Left colon (tissue), 2 donors: ENCODE measurements around the gene BDNF. TPM values are rescaled to one million over a fixed set of nuclear protein-coding genes. Genes with fewer than 3 reads are reported as not detected.

Experiments used
- ATAC-seq: fragments of 200-7000 bp; cut with Tn5 transposase; one replicate; pipeline ENCODE4 v1.9.1; 2020; ENCODE audit warnings: mild to moderate bottlenecking, moderate library complexity
- DNase-seq, 2 donors: peaks; one replicate each; pipeline ENCODE4 v3.0.0-alpha.2; 2020
- intact Hi-C, 2 donors: fragments of 100-400 bp; cut with DNase I in 1 of 2; cut with micrococcal nuclease in 1 of 2; formaldehyde crosslinking; loops; one replicate each; pipeline versions ENCODE4 v1.11.2 to v1.14.0; 2022; cut with DNase I, micrococcal nuclease
- total RNA-seq, 2 donors: library from RNA; stranded (reverse); fragmentation: NEBNext Ultra II Directional; extraction: Animal tissue kit (Norgen Biotek cat#: 25700); gene quantifications; one replicate each; pipeline ENCODE4 v1.2.1, GENCODE V29; 2021
- donor health status: DM: no; HTN: no; CAD: no.
- donor health status: DM: yes; HTN: yes; CAD: no.

BDNF gene
- total RNA-seq, 2 donors from 2014 or later, result 0.11 to 0.15 TPM

DNA sequence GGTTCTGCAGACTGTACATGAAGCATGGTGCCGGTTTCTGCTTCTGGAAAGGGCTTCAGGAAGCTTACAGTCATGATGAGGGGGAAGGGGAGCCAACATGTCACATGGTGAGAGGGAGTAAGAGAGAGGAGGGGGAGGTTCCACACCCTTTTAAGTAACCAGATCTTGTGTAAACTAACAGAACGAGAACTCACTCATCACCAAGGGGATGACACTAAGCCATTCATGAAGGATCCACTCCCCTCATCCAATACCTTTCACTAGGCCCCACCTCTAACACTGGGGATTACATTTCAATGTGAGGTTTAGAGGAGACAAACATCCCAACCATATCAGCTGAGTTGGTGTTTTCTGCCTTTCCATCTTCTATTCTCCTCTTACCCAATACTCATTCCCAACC, 83.5 kb downstream of the BDNF start:
- ATAC-seq (no peak), DNase-seq (no peak)
- intact Hi-C loops, result no loop called here

DNA sequence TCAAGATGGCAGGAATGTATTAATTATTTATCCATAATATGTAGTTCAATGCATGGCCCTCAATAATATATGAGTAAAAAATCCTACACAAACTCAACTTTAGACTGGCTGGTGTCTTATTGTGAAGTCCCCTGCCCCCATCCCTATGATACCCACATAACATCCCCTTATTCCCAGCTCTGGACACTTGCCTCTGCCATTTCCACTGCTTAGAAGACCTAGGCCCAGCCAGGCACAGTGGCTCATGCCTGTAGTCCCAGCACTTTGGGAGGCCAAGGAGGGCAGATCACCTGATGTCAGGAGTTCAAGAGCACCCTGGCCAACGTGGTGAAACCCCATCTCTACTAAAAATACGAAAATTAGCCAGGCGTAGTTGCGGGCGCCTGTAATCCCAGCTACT, 84.4 kb downstream of the BDNF start:
- DNase-seq, result no peak
- intact Hi-C loops, result no loop called here
- ATAC-seq, result no peak

DNA sequence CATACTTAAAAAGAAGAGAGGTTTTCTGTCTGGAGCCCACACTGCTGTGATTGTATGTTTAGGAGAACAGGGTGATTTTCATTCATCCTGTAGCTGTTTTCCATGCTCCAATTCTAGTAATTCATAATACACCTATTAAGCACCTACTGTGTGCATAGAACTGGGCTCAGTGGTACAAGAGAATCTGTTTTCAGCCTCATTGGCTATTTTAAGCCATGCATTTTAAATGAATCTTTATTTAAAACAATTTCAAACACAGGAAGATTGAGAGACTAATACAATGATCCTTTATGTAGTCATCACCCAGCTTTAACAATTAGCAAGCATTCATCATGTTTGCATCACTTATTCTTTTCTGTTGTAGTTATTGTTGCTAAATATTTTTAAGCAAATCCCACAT, 86.2 kb downstream of the BDNF start:
- no peak for DNase-seq
- no peak for ATAC-seq
- intact Hi-C loops, result no loop called here

DNA sequence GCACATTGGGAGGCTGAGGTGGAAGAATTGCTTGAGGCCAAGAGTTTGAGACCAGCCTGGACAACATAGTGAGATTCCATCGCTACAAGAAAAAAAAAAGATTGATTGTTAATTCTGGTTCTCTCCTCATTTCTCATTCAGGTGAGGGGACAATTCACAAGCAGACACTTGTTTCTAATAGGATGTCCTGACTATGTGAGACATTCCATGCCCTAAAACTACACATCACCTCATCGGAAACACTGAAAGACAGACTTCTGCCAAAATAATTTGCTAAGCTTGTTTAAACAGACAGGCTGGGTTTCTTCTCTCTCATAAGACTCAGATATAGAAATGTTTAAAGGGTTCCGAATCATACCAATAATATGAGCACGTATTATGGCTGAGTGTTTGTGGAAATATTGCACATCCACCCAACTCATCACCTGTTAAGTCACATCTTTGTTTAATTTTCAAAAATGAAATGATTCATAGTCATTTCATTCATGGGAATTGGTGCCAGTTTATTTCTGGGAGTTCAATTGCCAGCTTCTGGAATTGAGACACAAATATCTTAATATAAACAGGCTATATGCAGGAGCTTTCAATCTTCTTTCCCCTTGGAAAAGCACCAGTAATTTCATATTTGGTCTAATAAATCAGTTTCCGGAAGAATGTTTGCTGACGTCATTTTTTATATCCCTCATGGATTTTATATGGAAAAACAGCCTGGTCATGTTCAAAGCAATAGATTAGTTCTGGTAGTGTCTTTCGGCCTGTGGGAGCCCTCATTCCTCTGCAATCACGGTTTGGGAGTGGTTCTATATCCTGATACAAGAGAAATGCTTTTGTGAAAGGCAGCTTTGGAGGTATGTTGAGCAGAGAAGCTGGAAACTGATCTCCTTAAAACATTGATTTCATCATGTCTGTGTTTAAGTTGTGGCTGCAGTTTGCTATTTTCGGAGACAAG, 87.0 kb downstream of the BDNF start:
- ATAC-seq (no peak), DNase-seq (no peak)
- intact Hi-C loops, result no loop called here

DNA sequence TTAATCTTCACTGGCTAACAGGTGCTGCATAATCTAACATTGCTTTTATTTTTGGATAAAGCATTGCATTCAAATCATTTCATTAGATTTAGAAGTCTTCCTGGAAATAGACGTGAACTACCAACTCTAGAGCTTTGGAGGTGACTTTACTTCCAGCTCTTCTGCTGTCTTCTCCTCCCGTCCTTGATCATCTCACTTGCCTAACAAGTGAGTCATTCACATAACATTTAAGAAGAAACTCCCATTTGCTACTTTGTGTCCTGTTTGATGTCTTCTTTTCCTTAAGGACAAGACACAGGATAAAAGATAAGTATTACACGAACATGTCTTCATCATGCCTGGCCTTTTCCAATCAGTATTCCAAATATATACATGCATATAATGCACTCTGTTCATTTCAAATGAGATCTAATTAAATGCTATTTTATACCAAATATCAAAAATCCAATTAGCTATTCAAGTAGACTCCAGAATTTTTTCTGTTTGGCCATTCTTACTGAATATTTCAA, 88.3 kb downstream of the BDNF start:
- DNase-seq, result no peak
- intact Hi-C loops, result no loop called here
- ATAC-seq, result no peak

DNA sequence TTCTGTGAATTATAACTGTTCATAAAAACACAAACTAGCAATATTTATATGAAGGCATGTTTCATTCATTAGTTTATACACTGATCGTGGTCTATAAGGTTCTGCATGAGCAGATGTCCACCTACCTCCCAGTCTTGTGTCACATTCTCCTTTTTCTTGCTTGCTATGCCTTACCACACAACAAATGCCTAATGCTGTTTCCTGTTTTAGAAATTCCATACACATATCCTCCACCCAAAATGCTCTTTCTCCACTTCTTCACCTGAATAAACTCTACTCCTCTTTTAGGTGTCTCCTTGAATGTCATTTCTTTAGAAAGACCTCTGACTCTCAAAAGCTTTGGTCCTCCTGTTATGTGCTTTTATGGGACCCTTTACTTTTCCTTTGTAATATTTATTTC, 88.9 kb downstream of the BDNF start:
- DNase-seq, result no peak
- intact Hi-C loops, result no loop called here
- ATAC-seq, result no peak

DNA sequence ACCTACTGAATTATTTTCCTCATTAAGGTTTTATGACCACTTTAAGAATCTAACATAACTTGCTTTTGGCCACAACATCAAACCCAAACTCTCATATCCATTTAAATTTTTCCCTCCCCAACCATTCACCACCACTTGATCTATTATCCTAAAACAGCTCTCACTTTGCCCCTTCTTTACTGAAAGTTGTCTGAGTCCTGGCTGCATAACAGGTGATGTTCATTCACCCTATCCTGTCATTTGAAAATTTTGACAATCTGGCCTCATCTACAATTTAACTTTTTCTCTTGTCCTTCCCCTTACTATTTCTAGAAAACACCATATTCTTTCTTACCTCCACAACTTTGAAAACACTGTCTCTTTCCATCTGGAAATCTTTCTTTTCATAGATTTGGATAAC, 89.3 kb downstream of the BDNF start:
- no peak for DNase-seq
- ATAC-seq, result no peak
- intact Hi-C loops, result no loop called here

DNA sequence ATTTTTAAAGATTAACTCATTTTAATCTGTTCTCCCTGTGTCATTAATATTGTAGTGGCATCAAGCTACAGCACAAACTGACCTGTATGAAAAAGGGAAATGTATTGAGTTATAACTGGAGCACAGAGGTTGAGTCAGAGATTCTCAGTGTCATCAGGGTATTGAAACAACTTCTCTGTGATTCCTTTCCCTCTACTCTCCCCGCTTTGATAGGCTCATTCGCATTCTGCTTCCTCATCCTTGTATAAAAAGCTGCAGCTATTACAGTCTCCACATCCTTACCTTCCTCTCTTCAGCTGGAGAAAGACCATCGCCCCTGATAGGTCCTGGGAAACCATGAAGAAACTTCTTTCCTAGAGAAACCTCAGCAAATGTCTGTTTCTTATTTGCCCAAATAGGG, 90.0 kb downstream of the BDNF start:
- no peak for DNase-seq
- intact Hi-C loops, result no loop called here
- no peak for ATAC-seq

DNA sequence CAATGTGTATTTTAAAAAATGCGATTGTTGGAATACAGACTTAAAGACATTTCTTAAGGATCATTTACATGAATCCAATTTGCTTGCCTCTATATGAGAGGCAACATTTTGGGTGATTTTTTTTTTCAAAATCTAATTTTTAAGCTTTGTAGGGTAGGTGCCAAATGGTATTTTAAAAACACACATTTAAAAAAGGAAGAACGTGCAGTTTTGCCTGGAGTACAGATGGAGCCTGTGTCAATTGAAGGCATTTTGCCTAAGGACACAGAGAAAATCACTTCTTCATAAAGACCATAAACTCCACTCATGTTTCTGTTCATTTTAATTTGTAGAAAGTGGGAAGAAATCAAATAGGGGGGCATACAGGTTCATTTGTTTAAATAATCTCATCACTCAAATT, 91.3 kb downstream of the BDNF start:
- intact Hi-C loops, result no loop called here
- ATAC-seq, result no peak
- no peak for DNase-seq

DNA sequence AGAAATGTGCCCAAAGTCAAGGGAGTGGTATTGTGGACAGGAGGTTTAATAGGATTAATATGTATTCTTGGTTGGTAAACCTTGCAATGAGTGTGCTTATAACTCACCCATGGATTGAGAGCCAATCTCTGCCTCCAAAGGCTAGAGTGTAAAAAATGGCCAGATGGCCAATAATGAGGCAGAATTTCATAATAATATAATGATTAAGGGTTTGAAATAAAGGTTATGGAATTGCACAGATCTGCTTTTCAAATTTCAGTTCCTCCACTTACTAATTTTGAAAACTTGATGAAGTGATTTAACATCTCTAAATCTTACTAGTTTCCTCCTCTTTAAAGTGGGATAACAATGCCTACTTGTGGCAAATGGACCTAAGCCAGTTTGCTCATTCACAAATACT, 94.8 kb downstream of the BDNF start:
- intact Hi-C loops, result no loop called here
- DNase-seq (no peak), ATAC-seq (no peak)

Other genes starting within 250 kb of the BDNF start
- 100 to 1,000 TPM; 120 to 125 TPM for gene LGR4, start 227.7 kb downstream of the BDNF start, total RNA-seq
- 10 to 100 TPM; 43.3 to 44.3 TPM for gene LIN7C, start 193.7 kb downstream of the BDNF start, total RNA-seq